Upper lobe of left lung (tissue), 4 donors: ENCODE data around the gene OR52I2.

ENCODE experiments used
- CTCF ChIP-seq, 6 experiments: fragments of 450-650 bp in 4 of 6; fragments of 200-600 bp in 2 of 6; sonication (generic) in 2 of 6; IDR thresholded peaks; one replicate each; pipeline ENCODE4 v1.5.1; 2016 to 2019; ENCODE audit warnings: antibody characterized with exemption in 6 of 6
- EP300 ChIP-seq, 4 donors: sonication (generic); formaldehyde crosslinking; IDR thresholded peaks; one replicate each; pipeline ENCODE4 v1.5.1; 2017; ENCODE audit warnings: antibody characterized with exemption in 4 of 4, control low read depth in 2 of 4
- POLR2A ChIP-seq, 4 donors: fragments of 450-650 bp; IDR thresholded peaks; one replicate each; pipeline ENCODE4 v1.5.1; 2016 to 2017; ENCODE audit warnings: antibody characterized with exemption in 4 of 4, mild to moderate bottlenecking in 2 of 4
- POLR2AphosphoS5 ChIP-seq, 2 donors: sonication (generic); formaldehyde crosslinking; IDR thresholded peaks; one replicate each; pipeline ENCODE4 v1.5.1; 2017; ENCODE audit warnings: antibody characterized with exemption in 2 of 2

- TF ChIP-seq POLR2AphosphoS5 (IDR thresholded peaks at IDR 0.05) (no peak), CTCF (IDR thresholded peaks at IDR 0.05) (no peak), POLR2A (IDR thresholded peaks at IDR 0.05) (no peak), EP300 (IDR thresholded peaks at IDR 0.05) (no peak)
Measured at GRCh38 chr11:4589017-4589416, 7.5 kb downstream of the OR52I2 start.
